Activated CD4-positive, CD25-positive, alpha-beta regulatory T cell treated with anti-CD3 and anti-CD28 coated beads, Interleukin-2, amount 50 U/mL, for 16 hours (primary cell): ENCODE measurements around the gene TYSND1.
A peak's percentile ranks its signal among the peaks of the same experiment; 100 is the strongest.
"Not testable (repeated sequence)": the region's sequence is repeated elsewhere in the genome, so short reads cannot be mapped to it uniquely, and the experiment has no call there.

Experiments
- DNase-seq: peaks from one replicate; pipeline ENCODE4 v3.0.0-alpha.2; 2020; ENCODE audit warnings: low read depth, low spot score

Gene TYSND1

GRCh38 chr10:70146489-70147258 lies at the start of gene TYSND1:
Gene TYSND1, minus strand, starts transcription at chr10:70146700. Its CDS starts 114 bp downstream, at chr10:70146586.
- DNase-seq, result peak; percentile 85

DNA sequence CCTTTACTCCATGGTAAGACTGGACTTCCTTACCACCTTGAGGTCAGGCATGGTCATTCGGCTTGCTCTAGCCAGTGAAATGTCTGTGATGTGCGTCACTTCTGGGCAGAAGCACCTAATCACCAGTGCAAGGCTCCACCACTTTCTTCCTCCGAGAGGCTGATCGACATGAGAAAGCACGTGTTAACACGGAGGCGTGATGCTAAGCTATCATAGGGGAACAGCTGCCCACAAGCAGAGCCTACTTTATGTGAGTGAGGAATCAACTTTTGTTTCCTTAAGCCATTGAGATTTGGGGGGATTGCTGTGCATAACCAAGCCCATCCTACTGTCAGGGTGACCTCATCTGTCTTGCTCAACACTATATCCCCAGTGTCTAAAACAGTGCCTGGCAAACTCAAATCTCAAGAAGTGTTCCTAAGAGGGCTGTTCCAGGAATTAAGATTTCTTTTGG lies 46.9 kb upstream of the TYSND1 start:
- no peak for DNase-seq

GRCh38 chr10:70192326-70192968 lies 45.9 kb upstream of the TYSND1 start:
- no peak for DNase-seq

DNA sequence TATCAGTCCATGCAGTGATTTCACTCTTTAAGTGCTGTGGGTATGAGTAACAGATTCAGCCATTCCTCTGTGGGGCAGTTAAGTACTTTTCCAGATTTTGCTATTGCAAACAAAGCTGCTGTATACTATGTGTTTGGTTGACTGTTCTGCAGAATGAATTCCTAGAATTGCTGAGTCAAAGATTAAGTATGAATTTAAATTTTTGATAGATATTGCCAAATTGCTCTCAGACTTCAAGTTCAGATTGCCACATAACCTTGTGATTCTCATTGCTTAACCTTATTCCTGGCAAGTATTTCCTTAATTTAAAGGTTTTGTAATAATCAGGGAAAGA lies 45.4 kb upstream of the TYSND1 start:
- DNase-seq, result no peak

- DNase-seq, result no peak
These were observed 44.9 kb upstream of the TYSND1 start for GRCh38 chr10:70191161-70191971.

- DNase-seq, result no peak
These were observed 44.1 kb upstream of the TYSND1 start for GRCh38 chr10:70190581-70190980.

DNA sequence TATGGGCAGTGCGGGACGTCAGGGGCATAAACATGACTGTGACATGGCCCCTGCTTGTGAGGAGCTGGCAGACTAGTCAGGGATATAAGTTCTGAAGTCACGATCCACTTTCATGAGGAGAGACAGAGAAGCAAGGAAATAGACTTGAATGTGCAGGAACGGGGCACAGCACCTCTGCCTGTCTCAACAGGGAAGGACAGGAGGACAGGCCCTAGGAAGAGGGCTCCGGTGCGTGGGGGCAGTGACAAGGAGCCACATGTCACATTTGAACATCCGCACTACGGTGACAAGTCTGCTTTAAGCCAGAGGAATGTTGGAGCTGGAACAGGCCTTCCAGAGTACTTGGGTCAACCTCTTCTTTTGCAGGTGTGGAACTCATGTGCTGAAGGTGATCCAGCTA lies 43.6 kb upstream of the TYSND1 start:
- no peak for DNase-seq

DNA sequence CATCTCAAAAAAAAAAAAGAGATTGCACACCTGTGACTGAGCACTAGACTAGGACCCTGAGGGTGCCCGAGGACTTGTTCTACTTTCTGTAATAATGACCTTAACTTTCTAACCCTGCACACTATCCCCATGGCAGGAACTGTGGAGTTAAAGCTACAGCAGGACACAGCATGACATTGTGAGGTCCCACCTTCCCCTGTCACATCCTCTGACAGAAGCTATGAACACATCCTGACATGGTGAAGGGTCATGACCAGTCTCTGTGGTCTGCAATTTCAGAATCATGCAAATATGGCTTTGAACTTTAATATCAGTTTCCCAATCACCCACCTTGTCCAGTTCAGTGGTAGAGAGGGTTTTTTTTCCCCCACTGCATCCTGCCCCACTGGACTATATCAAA lies 42.3 kb upstream of the TYSND1 start:
- no peak for DNase-seq

GRCh38 chr10:70186571-70186970 lies 40.1 kb upstream of the TYSND1 start:
- no peak for DNase-seq

- DNase-seq, result no peak
These were observed 39.6 kb upstream of the TYSND1 start for GRCh38 chr10:70186090-70186489.

DNA sequence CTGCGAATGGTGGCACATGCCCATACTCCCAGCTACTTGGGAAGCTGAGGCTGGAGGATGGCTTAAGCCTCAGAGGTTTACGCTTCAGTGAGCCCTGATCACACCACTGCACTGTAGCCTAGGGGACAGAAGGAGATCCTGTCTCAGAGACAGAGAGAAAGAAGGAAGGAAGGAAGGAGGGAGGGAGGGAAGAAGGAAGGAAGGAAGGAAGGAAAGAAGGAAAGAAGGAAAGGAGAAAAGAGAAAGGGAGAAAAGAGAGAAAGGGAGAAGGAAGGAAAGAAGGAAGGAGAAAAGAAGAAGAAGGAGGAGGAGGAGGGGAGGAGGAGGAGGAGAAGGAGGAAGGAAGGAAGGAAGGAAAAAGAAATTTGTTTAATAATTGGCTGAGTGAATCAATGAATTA lies 36.8 kb upstream of the TYSND1 start:
- DNase-seq, result no peak

- not testable (repeated sequence) for DNase-seq
These were observed 32.7 kb upstream of the TYSND1 start for GRCh38 chr10:70179209-70179608.

GRCh38 chr10:70178139-70178725 lies 31.7 kb upstream of the TYSND1 start:
- DNase-seq, result no peak

DNA sequence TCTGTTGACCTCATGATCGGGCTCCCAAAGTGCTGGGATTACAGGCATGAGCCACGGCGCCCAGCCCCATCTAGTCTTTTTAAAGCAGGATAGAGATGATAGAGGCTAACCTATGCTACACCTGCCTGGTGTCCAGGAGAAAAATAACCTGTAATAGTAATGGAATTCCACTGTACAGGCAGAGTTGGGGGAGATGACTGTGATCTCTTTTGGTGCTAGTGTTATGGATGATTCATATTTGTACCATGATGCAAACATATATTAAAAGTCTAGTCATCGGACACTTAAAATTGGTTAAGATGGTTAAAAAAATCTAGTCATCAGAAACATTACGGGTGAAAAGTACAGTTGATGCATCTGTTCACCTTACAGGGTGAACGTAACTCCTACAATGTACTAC lies 29.9 kb upstream of the TYSND1 start:
- no peak for DNase-seq

- no peak for DNase-seq
These were observed 29.0 kb upstream of the TYSND1 start for GRCh38 chr10:70175516-70175915.

DNA sequence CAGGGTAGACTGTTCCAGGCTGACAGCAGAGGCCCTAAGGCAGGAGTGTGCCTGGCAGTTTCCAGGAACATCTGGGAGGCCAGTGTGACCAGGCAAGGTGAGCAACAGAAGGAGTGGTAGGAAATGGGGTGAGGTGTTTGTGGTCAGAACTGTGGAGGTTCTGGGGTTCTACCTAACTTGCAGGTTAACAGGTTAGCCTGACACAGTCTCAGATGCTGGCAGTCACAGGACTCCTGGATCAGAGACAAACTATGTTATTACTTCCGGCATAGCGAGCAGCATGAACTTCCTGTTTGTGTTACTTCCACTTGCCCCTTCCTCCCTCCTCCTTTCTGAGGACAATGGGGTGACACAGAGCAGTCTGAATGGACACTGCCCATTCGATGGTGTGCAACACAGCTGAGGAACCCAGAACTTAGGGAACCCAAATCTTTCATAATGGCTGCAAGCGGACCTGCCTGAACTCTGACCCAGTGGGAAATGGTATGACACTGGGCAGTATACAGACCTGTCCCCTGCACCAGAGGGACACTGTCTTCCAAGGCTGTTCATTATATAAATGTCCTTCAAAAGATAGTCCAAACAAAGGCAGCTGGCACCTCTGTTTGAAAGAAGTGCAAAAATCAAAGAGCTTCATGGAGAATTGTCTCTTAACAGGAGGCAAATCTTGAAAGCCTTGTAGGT lies 27.7 kb upstream of the TYSND1 start:
- DNase-seq, result no peak

DNA sequence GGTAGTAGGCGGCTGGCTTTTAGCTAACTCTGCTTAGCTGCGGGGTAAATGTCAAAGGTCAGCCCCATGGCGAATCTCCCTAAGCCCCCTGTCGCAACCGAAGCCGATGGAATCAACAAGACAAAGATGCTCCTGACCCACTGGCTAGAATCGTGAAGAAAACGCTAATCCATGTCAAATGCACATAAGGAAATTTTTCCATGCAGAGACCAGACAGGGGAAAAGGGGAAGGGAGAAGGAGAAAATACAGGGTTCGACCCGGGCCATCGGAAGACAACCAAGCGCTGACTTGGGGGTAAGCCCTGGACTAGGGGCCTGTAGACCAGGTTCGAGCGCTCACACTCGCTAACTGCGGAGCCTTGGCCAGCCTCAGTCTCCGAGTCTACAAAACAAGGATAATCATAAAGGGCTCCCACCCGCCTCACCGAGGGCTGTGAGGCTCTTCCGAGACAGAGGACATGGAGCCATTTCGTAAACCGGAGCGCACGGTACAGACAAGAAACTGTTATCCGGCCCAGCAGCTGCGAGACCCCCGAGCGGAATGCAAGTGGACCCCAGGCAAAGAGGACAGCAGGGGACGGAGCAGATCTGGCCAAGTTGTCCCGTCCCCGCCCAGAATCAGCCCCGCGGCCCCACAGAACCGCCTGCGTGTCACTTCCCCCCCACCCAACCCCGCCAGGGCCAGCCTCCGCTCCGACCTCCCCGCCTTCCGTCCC lies 23.3 kb upstream of the TYSND1 start:
- DNase-seq, result no peak

DNA sequence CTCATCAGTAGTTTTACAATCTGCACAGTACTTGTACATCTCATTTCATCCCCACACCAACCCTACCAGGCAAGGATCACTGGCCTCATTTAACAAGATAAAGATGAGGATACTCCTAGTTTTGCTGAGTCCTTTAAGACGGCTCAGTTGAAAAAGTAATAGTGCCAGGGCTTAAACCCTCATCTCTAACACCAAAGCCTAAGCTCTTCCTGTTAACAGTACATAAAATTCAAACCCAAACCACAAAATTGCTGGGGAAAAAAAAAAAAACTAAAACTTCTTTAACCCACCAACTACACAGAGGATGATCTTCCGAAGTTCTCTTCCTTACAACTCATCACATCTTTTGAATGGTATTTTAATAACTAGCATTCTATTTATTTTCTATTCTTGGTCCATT lies 22.5 kb upstream of the TYSND1 start:
- DNase-seq, result no peak

GRCh38 chr10:70167246-70167645 lies 20.7 kb upstream of the TYSND1 start:
- DNase-seq, result no peak

DNA sequence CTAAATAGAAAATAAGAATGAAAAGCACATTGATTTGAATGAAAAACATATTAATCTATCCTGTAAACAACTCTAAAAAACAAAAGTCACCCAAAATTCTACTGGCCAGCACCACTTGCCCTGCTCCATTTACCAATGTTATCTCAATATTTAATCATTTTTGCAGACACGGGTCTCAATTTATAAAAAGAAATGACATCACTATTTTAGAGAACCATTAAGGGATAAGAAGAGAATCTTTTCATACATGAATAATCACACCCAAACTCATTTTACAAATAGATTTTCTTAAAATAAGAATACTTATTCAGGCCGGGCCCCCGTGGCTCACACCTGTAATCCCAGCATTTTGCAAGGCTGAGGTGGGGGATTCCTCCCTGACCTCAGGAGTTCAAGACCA lies 19.9 kb upstream of the TYSND1 start:
- DNase-seq, result no peak

GRCh38 chr10:70164163-70164562 lies 17.7 kb upstream of the TYSND1 start:
- DNase-seq, result no peak
